22Rv1 (cell line): ENCODE measurements around the gene CBX5.

ENCODE experiments used
- CTCF ChIP-seq: fragments of 450-650 bp; IDR thresholded peaks from 2 replicates; pipeline ENCODE4 v1.5.1; 2017; ENCODE audit warnings: mild to moderate bottlenecking
- ZFX ChIP-seq: fragments of 450-650 bp; IDR thresholded peaks from 2 replicates; pipeline ENCODE4 v1.6.1; 2017; ENCODE audit warnings: antibody characterized with exemption, borderline replicate concordance

GRCh38 chr12:54279632-54280467 lies at the start of gene CBX5:
- TF ChIP-seq CTCF: no peak
- no peak for TF ChIP-seq ZFX
